ENCODE results near the gene GTF3C1. TPM values are rescaled to one million over a fixed set of nuclear protein-coding genes. Genes with fewer than 3 reads are reported as not detected.

GTF3C1 gene
- total and polyA plus RNA-seq, 2 experiments from 2014 or later, result 82.9 to 162 TPM

DNA sequence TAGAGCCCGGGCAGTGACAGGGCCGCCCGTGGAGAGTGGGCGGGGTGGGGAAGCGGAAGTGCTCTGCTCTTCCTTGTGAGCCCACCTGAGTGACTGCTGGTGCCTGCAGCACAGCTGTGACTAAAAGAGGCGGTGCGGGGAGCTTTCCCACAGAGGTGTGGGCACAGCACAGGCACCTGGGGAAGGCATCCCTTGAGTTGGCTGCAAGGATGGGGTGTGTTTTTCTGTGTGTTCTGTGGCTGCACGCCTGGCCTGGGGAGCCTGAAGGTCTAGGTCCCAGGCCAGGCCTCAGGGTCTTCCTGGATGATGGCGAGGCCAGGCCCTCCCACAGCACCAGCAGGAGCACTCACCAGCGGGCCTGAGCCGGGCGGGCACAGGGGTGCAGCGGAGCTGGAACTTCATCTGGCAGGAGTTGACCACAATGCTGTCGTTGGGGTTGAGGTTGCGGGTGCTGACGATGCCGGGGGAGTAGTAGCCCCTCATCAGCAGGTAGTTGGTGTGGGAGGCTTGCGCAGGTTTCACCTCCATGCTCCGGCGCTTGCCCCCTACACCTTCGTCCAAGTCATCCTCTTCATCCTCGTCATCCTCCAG, 80.7 kb downstream of the GTF3C1 start:
- no peak for DNase-seq (ENCODE audit: low read depth in 1 of 2, low spot score in 1 of 2)
- Histone ChIP-seq H3K27me3 (no peaks in the 10 kb centered on the region), H3K9me3 (ENCODE audit: low read depth) (no peaks in the 10 kb centered on the region), H3K4me1 (ENCODE audit: low read depth) (no peaks in the 10 kb centered on the region), H3K4me3 (no peak overlapping the region), H3K36me3 (peaks cover 73% of the 10 kb centered on the region), H3K27ac (no peak overlapping the region)
- TF ChIP-seq, protein P1, sequence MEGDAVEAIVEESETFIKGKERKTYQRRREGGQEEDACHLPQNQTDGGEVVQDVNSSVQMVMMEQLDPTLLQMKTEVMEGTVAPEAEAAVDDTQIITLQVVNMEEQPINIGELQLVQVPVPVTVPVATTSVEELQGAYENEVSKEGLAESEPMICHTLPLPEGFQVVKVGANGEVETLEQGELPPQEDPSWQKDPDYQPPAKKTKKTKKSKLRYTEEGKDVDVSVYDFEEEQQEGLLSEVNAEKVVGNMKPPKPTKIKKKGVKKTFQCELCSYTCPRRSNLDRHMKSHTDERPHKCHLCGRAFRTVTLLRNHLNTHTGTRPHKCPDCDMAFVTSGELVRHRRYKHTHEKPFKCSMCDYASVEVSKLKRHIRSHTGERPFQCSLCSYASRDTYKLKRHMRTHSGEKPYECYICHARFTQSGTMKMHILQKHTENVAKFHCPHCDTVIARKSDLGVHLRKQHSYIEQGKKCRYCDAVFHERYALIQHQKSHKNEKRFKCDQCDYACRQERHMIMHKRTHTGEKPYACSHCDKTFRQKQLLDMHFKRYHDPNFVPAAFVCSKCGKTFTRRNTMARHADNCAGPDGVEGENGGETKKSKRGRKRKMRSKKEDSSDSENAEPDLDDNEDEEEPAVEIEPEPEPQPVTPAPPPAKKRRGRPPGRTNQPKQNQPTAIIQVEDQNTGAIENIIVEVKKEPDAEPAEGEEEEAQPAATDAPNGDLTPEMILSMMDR (IDR thresholded peaks at IDR 0.05; ENCODE audit: low read depth, low read length), result no peak

DNA sequence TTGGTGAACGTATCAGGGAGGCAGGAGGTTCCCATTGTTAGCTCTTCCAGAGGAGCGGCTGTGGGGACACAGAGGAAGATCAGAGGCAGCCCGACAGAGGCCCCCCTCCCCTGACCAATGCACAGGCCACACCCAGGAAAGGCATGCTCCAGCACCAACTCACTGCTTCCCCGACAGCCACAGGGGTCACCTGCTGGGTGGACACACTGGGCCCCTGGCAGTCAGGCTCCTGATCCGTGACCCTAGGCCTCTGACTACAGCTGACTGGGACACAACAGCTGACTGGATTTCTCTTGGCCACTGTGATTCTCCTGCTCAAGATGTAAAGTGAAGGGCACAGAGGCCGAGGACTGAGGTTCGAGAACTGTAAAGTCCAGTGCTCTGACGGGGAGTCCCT, 84.2 kb downstream of the GTF3C1 start:
- TF ChIP-seq, protein P1 (IDR thresholded peaks at IDR 0.05; ENCODE audit: low read depth, low read length), result no peak
- no peak for DNase-seq (ENCODE audit: low read depth in 1 of 2, low spot score in 1 of 2)
- Histone ChIP-seq H3K4me1 (ENCODE audit: low read depth) (no peaks in the 10 kb centered on the region), H3K27me3 (no peaks in the 10 kb centered on the region), H3K27ac (no peak overlapping the region), H3K4me3 (no peak overlapping the region), H3K9me3 (ENCODE audit: low read depth) (no peaks in the 10 kb centered on the region), H3K36me3 (peaks cover 76% of the 10 kb centered on the region)

DNA sequence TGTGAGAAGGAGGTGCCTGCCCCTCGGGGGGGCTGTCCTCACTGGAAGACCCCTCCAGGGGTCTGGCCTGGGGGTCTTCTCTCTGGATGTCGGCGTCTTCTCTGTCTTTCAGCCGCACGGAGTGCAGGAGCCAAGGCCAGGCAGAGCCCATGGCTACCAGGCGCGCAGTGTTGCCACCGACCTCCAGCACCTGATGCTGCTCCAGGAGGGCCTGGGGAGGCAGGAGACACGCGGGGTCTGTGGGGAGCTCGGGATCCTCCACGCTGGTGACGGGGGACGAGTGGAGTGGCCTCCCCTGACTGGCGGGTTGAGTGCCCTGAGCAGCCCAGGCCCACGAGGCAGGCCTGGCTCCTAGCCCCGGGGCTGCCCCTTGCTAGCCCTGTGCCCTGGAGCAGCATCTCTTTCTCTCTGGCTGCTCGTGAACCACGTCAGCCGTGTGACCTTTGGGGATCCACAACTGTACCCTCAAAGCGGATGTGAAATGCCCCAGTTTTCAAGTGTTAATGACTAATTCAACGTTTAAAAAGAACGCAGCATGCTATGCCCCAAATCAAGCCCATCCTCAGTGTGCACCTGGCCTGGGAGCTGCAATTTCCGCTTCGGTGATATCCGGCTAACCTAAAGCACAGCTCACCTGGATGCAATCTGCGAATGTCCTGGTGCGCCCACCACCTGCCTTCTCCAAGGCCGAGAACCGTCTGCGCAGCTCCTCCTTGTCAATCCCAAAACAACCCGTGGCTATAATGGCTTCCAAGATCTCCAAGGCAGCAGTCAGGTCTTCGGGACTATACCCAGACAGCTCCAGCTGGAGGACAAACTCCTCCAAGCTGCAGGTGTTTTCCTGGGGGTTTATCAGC, 84.9 kb downstream of the GTF3C1 start:
- H3K4me3 ChIP-seq, result no peak overlapping the region
- H3K27me3 ChIP-seq, result no peaks in the 10 kb centered on the region
- DNase-seq (ENCODE audit: low read depth in 1 of 2, low spot score in 1 of 2), result no peak
- H3K9me3 ChIP-seq (ENCODE audit: low read depth), result no peaks in the 10 kb centered on the region
- TF ChIP-seq, protein P1 (IDR thresholded peaks at IDR 0.05; ENCODE audit: low read depth, low read length), result no peak
- peaks cover 70% of the 10 kb centered on the region for H3K36me3 ChIP-seq
- H3K4me1 ChIP-seq (ENCODE audit: low read depth), result no peaks in the 10 kb centered on the region
- no peak overlapping the region for H3K27ac ChIP-seq

DNA sequence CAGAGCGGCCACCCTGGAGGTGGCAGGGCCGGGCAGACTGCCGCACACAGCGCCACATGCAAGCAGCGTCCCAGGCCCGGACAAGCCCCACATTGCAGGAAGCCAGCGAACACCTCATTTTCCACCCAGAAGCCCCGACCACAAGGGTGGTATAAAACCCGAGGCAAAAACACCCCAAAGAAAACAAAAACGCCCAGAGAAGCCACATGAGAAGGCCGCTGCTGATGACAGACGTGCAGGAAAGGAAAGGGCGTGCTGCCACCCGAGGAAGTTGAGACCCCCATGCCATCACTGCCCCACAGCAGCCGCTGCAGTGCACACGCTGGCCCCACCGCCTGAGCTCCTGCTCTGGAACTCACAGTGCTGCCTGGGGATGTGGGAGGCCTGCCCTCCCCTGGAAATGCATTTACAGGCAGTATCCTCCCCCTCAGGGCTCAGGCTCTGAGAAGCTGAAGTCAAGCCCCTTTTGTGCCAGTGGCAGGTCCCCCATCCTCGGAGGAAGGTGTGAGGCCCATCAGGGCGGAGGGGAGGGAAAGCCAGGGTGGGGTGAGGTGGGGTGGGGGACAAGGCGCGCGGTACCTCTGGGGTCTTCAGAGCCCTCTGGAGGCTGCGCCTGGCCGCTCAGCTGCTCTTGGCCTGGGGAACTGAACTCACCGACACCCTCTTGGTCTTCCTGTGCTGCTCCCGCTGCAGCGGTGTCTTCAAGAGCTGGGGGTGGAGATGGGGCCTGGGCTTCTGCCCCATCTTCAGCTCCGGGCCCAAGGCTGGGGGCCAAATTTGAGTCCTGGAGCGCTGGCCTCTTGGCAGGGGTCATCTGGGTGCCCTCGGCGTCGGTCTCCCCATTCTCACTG, 85.7 kb downstream of the GTF3C1 start:
- H3K4me3 ChIP-seq, result no peak overlapping the region
- no peaks in the 10 kb centered on the region for H3K9me3 ChIP-seq (ENCODE audit: low read depth)
- TF ChIP-seq, protein P1 (IDR thresholded peaks at IDR 0.05; ENCODE audit: low read depth, low read length), result no peak
- H3K27ac ChIP-seq, result no peak overlapping the region
- no peaks in the 10 kb centered on the region for H3K4me1 ChIP-seq (ENCODE audit: low read depth)
- no peaks in the 10 kb centered on the region for H3K27me3 ChIP-seq
- no peak for DNase-seq (ENCODE audit: low read depth in 1 of 2, low spot score in 1 of 2)
- H3K36me3 ChIP-seq, result peaks cover 63% of the 10 kb centered on the region

DNA sequence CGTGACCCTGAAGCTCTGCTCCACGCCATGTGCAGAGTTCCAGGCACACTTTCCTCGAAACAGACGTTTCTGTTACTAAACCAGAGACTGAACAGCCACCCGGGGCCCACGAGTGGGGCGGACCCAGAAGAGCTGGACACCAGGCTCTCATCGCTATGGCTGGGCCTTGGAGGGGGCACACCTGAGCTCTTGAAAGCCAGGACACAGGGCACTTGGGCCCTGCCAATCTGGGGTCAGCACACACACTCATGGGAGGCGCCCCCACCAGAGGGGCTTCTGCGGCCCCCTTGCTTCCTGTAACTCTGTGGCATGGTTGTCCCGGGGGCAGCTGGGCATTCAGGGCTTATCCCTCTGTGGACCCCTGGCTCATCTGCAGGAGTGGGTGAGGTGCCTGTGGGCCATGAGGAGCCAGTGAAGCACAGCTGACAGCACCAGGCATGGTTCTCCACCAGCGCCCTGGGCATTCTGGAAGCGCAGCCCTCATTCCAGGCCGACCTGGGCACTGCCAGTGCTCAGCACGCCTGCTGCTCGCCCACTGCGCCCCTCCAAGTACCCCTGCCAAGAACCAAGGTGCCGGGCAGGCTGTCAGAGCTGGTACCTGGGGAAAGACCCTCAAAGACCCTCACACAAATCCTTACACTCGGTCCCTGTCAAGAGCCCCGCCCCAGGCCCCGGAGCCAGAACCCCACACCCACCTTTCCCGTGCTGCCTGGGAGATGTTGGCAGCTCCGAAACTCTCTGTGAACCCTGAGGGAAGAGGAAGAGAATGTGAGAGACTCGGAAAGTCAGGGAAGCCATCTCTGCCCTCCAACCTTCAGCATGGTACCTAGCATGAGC, 86.6 kb downstream of the GTF3C1 start:
- Histone ChIP-seq H3K4me1 (ENCODE audit: low read depth) (no peaks in the 10 kb centered on the region), H3K27ac (no peak overlapping the region), H3K4me3 (no peak overlapping the region), H3K36me3 (peaks cover 58% of the 10 kb centered on the region), H3K27me3 (no peaks in the 10 kb centered on the region), H3K9me3 (ENCODE audit: low read depth) (no peaks in the 10 kb centered on the region)
- DNase-seq (ENCODE audit: low read depth in 1 of 2, low spot score in 1 of 2), result no peak
- TF ChIP-seq, protein P1 (IDR thresholded peaks at IDR 0.05; ENCODE audit: low read depth, low read length), result no peak

All from cardiac muscle cell (in vitro differentiated cells and primary cell).